Superior temporal gyrus (tissue), 1 donor: ENCODE measurements around the gene SYMPK.

Experiments used
- DNase-seq: peaks from one replicate; pipeline ENCODE4 v3.0.0-alpha.2; 2016; ENCODE audit errors: extremely low spot score

Gene SYMPK

DNA sequence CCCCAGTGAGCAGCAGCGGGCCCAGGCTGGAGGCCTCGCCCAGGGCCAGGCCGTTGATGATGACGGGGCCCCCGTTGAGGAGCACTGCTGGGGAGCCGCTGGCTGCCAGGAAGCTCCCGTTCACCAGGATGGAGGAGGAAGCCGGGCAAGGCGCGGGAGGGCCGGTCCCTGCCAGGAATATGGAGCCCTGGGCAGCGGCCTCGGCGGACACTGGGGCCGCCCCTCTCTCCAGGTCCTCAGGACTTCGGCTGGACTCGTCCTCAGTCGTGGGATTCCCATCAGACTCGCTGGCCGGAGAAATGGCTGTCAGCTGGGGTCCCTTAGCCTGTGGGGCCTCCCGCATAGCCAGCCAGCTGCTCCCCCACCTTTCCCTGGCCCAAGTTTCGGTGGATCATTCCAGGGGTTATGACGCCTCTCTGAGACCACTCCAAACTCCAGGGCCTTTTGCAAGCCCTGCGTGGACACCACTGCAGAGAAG, 96.0 kb downstream of the SYMPK start:
- DNase-seq = no peak

DNA sequence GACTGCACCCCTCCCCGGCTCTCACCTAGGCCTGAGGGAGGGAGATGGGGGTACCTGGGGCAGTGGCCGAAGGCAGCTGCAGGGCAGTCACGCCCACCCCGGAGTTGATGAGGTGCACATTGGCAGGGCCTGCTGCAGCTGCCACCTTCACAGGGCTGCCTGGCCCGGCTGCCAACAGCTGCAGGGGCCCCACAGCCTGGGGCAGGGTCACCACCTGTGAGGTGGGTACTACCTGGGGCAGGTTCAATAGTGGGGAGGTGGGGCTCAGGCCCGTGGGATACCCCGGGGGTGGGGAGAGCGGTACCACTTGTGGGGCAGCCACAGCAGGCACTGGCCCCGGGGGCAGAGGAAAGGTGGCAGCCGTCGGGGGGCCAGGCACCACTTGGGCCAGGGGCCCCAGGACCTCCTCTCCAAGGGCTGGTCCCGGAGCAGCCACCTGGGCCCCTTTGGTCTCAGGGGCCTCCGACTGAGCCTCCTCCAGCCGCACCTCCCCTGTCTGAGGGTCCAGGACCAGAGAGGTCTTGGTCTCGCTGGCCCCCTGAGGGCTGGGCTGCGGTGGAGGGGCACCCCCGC, 96.6 kb downstream of the SYMPK start:
- DNase-seq = no peak

DNA sequence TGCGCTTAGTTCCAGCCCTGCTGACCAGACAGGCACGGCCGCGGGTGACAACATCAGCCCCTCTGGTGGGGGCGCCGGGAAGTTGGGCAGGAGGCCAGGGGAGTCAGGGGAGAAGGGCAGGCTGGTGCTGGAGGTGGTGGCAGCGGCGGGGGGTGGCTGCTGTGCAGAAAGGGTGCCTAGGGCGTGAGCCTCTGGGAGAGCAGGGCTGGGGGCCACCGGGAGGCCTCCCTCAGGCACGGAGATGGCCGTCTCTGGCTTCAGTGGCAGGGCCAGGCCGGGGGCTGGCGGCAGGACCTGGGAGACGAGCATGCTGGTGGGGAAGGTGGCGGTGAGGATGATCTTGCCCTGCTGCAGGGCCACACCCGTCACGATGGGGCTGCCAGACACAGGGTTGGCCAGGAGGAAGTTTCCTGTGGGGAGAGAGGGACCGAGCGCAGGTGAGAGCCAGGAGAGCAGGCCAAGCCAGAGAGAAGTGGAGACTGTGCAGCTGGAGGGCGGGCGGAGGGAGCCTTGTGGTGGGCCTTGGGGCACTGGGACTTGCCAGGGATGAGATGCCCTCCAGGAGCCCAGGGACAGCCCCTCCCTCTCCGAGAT, 97.1 kb downstream of the SYMPK start:
- DNase-seq = no peak
